Stimulated activated CD4-positive, alpha-beta T cell treated with anti-CD3 and anti-CD28 coated beads, Interleukin-1b, Interleukin-23, amount 100 ng/mL, for 48 hours (primary cell): ENCODE measurements around the gene SNED1.

Experiments used
- DNase-seq: peaks from one replicate; pipeline ENCODE4 v3.0.0-alpha.2; 2020

The SNED1 gene

GRCh38 chr2:241070361-241070760, 71.9 kb downstream of the SNED1 start:
- no peak for DNase-seq

- DNase-seq = no peak
Observed at GRCh38 chr2:241070811-241071676, 72.6 kb downstream of the SNED1 start.

- DNase-seq = no peak
Observed at GRCh38 chr2:241071677-241072111, 73.3 kb downstream of the SNED1 start.

DNA sequence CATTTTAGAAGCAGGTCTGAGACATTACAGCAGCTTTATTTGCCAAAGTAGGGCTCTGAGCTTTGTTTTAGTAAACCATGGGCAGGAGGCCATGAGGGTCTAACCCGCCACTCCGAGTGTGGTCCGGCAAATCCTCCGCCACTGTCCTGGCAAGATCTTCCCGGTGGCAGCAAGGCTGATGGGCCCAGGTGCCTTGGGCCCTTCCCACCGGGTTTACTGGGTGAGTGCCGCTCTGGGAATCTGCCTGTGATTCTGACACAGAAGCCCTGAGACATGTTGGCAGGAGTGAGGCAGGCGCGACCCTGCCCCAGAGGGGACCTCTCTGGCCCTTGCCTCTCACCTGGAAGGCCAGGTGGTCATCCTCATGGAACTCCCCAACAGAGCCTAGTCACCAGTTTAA, 73.7 kb downstream of the SNED1 start:
- no peak for DNase-seq

DNA sequence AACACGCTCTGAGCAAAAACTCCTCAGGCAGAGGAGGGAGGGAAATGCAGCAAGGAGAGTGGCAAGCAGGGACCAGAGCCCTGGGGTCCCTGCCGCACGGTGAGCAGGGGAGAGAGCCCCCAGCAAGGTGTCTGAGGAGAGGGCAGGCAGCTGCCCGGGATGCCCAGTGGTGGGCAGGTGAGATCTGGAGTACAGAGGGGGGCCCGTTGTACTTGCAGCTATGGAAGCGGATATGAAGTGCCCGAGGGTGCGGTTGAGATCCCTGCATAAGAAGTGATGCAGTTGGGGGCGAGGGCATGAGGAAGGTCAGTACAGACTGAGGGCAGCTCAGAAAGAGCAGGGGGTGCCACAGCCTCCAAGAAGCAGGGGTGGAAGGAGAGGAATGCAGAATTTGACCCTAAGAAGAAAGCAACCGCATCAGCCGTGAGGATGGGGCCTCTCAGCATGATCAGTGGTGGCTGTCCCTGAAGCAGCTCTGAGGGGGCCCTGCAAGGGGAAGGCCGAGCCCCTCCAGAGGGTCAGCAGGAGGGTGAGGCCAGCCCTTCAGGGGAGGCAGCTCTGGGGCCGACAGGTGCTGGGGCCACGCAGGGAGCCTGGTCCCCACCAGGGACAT, 74.2 kb downstream of the SNED1 start:
- DNase-seq = no peak

GRCh38 chr2:241073166-241074064, 75.0 kb downstream of the SNED1 start:
- DNase-seq = no peak

- DNase-seq = no peak
Observed at GRCh38 chr2:241074065-241074818, 75.8 kb downstream of the SNED1 start.

DNA sequence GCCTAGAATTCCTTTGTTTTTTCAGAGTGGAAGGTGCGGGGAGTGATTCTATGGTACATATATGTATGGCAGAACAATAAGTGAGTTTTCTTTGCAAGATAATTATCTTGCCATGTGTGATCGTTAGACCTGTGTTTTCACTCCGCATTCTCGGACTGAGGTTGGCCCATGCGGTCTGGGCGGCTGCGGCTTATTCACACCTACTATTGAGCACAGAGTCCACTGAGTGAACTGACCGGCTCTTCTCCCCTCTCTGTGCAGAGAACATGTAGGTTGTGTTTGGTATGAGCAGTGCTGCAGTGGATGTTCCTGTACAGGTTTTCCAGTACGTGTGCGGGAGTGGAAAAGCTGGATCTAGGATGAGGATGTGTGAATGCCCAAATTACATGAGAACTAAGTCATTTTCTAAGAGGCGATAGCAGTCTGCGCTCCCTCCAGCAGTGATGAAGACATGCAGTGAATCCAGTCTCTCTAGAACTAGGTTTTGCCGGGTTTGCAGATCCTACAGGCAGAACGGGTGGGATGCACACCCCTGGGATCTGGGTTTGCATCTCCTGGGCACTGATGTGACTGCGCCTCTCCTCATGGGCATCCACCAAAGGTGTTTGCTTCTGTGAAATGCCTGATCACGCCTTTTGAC, 76.6 kb downstream of the SNED1 start:
- no peak for DNase-seq

DNA sequence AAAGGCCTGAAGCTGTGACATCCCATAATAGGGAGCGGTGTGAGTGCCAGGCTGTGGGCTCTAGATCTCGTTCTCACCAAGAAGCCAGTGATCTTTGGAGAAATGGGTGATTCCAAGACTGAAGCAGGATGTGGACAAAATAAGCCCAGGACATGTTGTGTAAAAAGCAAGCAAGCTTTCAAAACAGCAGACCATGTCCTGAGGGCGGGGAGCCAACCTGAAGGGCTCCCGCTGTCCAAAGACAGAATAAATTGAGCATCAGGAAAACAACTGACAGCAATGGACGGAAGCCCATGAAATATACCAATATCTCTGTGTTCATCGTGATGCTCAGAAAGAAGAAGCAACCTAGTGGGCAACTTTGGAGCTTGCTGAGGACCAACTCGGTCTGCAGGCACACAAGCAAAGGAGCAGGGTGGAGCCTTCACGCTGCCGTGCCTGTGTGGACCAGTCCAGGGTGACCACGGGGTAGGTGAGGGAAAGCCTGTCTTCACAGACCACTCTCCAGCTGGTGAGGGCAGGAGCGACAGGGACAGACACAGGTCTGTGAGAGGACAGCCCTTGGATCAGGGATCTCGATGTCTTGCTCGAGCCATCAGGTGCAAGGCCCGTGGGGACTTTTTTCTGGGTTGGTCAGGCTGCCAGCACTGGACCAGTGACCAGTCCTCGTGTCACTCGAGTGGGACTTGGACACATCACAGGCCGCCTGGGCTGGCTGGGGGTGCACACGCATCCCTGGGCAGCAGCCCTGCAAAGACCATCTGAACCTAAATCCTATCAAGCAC, 82.2 kb downstream of the SNED1 start:
- DNase-seq = no peak

DNA sequence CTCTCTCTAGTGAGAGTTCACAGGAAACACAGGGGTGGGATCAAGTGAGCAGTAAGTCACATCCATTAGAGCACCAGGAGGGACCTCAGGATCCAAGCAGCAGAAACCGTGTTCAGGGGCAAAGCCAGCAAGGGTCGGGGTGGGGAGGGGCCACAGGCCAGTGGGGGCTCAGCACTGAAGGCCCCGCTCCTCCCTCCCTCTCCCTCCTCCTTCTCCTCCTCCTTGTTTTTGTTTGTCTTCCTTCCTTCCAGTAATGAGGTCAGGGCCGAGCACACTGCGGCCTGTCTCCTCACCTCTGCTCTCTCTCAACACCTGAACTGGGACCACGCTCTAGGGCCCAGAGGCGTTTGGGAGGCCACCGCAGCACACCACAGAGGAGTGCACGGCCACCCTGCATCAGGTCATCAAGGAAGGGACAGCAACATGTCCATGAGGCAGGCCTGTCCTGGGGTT, 82.8 kb downstream of the SNED1 start:
- DNase-seq = no peak

- no peak for DNase-seq
Observed at GRCh38 chr2:241081643-241082340, 83.4 kb downstream of the SNED1 start.

DNA sequence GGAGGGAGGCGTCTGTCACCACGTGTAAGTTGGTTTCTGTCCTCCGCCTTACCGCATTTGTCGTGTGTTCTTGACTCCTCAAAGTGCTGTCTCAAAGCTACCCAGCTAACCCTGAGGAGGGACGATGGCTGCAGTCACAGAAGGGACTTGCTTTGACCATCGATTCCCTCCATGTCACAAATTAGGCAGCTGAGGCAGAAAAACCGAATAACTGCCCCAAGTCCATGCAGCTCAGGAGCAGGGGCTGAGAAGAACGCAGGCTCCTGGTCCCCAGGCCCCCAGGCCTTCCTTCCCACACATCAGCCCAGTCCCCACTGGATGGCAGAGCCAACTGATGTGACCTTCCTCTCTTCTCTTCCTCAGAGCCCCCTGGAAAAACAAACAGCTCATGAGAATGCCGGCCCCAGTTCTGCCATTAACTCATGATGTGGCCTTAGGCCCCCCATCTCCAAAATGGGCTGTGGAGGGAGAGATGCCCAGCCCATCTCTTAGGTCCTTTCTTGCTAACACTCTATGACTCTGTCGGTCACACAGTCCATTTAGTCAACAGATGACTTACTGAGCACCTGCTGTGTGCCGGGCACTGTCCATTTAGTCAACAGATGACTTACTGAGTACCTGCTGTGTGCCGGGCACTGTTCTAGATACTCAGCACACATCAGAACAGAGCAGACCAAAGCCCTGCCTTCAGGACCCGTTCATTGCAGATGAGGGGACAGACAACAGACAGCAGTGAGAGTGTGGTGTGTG, 84.1 kb downstream of the SNED1 start:
- DNase-seq = no peak

DNA sequence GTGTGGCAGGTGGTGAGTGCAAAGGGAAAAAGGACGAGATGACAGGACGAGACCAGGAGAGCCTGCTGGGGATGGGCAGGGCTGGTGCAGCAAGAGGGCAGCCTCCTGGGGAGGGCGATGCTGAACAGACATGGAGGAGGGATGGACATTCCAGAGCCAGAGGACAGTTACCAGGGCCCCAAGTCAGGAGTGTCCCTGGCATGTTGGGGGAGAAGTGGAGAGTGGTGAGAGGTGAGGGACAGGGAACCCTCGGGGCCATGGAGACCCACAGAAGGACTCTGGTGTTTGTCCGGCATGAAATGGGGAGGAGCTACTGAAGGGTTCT, 84.6 kb downstream of the SNED1 start:
- no peak for DNase-seq

DNA sequence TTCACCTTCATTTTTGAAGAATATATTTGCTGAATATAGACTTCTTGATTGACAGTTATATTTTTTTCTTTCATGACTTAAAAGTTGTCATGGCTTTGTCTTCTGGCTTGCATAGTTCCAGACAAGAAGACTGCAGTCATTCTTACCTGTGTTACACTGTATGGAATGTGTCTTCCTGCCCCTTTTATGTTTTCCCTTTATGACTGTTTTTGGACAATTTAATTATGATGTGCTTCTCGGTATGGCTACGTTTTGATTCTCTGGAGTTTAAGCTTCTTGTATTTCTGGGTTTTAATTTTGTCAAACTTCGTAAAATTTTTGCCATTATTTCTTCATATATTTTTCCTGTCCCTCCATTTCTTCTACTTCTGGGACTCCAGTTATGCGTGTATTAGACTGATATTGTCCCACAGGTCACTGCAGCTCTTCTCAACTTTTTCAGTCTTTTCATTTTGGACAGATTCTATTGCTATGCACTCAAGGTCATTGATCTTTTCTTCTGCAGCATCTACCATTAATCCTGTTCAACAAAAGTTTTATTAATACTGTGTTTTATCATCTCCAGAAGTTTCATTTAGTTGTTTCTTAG, 86.5 kb downstream of the SNED1 start:
- DNase-seq = no peak

DNA sequence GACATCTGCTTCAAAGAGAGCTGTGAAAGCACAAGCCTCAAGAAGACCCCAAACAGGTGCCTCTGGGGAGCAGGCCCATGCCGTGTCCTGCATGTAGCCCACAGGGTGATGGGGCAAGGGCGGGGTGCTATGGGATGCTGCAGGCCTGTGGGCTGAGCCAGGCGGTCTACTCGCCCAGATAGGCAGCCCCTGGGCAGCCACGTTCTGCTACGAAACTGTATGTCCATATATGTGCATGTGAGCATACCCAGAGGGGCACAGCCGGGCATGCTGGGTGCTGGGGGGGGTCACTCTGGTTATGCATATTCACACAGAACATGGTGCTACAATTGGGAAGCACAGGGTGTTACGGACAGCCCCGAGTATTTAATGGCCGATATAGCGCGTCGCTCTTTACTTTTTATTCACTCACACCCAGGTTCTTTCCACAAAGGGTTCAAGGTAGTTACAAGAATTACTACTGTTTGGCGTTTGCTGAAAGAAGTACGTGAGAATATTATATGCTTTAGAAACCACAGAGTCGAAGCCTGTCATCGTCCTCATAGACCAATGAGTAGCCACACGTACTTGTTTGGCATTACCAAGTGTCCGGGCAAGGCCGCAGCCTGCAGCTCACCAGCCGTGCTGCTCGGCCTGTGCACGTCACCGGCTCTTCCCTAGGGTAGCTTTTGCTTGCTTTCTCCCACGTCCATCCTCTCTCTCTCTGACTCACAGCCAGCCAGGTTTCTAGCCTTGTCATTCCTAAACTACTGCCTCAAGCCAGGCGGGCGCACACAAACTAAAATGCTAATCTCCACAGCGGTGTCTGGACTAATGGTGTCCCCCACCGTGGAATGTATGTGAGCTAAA, 89.2 kb downstream of the SNED1 start:
- no peak for DNase-seq

GRCh38 chr2:241088376-241088775, 90.0 kb downstream of the SNED1 start:
- no peak for DNase-seq

- no peak for DNase-seq
Observed at GRCh38 chr2:241088791-241089732, 90.6 kb downstream of the SNED1 start.
